OCI-LY1 (cell line): ENCODE measurements around the gene TMOD2.

ENCODE experiments used
- EZH2 ChIP-seq: fragments of 200-600 bp; sonication (generic), shearing (Covaris generic); IDR thresholded peaks from 2 replicates; pipeline ENCODE4 v1.8.0; 2017; ENCODE audit warnings: borderline replicate concordance, mixed run types, mild to moderate bottlenecking, antibody characterized with exemption, low read length, moderate library complexity, mixed read lengths
- TF ChIP-seq, protein P1 (sequence below): fragments of 200-600 bp; sonication (generic), shearing (Covaris generic); IDR thresholded peaks from 2 replicates; pipeline ENCODE4 v1.5.1; 2017; ENCODE audit warnings: mild to moderate bottlenecking, antibody characterized with exemption, low read length, moderate library complexity, mixed read lengths

DNA sequence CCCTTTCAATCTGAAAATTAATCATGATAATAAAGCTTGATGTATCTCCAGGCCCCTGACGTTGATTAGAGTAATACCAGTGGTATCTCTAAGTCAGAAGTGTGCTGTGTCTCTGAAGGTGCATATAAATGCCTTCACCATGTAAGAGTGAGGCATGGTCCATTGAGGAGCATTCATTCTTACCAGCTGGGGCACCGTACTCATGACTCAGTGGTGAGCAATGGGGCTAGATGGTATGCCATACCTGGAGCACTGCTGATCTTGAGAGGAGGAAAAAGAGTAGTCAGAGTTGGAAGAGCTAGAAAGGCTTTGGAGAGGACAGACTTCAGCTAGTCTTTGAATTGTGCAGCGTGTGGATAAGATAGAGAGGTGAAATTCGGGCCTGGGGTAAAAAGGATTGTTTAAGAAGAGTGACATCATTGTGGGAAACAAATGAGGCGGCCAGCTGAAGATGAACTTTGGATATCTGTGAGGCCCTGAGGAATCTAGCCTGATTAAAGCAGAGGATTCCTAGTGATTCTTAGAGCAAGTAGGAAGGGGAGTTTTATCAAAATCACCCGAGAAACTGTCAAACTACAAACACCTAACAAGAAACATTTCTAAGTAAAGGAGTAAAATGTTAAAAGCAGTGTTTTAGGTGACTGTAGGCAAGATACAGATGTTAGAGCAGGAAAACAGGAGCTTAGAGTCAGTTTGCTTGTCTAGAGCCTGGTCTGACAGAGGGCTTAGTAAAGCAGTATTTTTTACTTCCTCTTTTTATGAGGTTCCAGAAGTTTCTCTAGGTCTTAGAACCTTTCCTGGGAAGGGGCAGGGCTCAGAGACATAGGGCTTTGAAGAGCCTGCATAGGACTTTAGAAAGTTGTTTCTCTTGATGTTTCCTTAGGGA lies 91.7 kb downstream of the TMOD2 start:
- TF ChIP-seq, protein P1, sequence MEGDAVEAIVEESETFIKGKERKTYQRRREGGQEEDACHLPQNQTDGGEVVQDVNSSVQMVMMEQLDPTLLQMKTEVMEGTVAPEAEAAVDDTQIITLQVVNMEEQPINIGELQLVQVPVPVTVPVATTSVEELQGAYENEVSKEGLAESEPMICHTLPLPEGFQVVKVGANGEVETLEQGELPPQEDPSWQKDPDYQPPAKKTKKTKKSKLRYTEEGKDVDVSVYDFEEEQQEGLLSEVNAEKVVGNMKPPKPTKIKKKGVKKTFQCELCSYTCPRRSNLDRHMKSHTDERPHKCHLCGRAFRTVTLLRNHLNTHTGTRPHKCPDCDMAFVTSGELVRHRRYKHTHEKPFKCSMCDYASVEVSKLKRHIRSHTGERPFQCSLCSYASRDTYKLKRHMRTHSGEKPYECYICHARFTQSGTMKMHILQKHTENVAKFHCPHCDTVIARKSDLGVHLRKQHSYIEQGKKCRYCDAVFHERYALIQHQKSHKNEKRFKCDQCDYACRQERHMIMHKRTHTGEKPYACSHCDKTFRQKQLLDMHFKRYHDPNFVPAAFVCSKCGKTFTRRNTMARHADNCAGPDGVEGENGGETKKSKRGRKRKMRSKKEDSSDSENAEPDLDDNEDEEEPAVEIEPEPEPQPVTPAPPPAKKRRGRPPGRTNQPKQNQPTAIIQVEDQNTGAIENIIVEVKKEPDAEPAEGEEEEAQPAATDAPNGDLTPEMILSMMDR: no peak
- no peak for TF ChIP-seq EZH2
